GM12891 (cell line): Measurements from ENCODE around the gene STAC.

Experiments used
- POLR2A ChIP-seq: IDR thresholded peaks from 2 replicates; pipeline ENCODE4 v1.6.1; 2011; ENCODE audit warnings: low read depth, low read length, control low read depth
- POLR2AphosphoS5 ChIP-seq: IDR thresholded peaks from 2 replicates; pipeline ENCODE4 v1.6.1; 2011; ENCODE audit warnings: low read depth, low read length, control low read depth
- TAF1 ChIP-seq: IDR thresholded peaks from 2 replicates; pipeline ENCODE4 v1.6.1; 2011; ENCODE audit warnings: low read depth, low read length, control low read depth

DNA sequence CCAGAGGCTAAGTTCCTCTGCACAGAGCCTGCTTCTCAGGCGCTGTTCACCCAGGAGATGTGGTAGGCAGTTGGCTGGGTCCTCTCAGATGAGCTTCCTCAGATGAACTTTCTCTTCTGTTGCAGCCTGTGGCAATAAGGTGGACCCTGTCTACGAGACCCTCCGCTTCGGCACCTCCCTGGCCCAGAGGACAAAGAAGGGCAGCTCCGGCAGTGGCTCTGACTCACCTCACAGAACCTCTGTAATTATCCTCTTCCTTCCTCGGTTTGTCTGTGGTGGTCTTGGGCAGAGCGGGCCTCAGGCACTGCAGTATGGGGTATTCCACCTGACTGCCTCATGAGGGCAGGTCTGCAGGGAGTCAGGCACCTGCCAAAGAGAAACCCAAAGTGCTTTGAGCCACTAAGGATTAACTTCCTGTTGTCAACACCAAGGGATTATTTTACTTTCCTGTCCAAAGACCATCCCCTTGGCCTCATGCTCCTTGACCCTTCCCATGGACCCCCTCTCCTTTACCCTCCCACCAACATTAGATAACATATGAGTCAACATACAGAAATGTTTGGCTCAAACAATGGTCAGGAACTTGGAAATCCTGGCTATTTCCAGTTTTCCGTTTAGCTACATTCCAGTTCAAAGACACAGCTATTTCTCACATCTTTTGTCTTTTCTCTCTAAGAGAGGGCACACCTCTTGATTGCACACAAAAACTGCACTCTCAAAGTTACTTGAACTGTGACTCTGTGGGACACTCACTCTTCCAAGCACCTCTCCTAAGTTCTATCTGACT is 105.9 kb downstream of the STAC start:
- no peak for TF ChIP-seq POLR2AphosphoS5
- no peak for TF ChIP-seq POLR2A
- no peak for TF ChIP-seq TAF1
